HEK293T (cell line): Measurements from ENCODE around the gene B4GALT7.

Source experiments
- ARNT ChIP-seq: fragments of 450-650 bp; IDR thresholded peaks from 2 replicates; pipeline ENCODE4 v1.6.1; 2017; ENCODE audit warnings: mild to moderate bottlenecking
- BHLHE40 ChIP-seq: fragments of 450-650 bp; IDR thresholded peaks from 2 replicates; pipeline ENCODE4 v1.6.1; 2016; ENCODE audit warnings: mild to moderate bottlenecking, moderate library complexity, borderline replicate concordance
- FOXK2 ChIP-seq: fragments of 450-650 bp; IDR thresholded peaks from 2 replicates; pipeline ENCODE4 v1.6.1; 2016; ENCODE audit warnings: mild to moderate bottlenecking
- L3MBTL2 ChIP-seq: fragments of 450-650 bp; conservative IDR thresholded peaks from 2 replicates; pipeline ENCODE4 v1.6.1; 2016; ENCODE audit warnings: mild to moderate bottlenecking
- PKNOX1 ChIP-seq: fragments of 450-650 bp; IDR thresholded peaks from 2 replicates; pipeline ENCODE4 v1.6.1; 2016
- SP1 ChIP-seq: fragments of 450-650 bp; IDR thresholded peaks from 2 replicates; pipeline ENCODE4 v1.6.1; 2017
- SUZ12 ChIP-seq: fragments of 450-650 bp; IDR thresholded peaks from 2 replicates; pipeline ENCODE4 v1.6.1; 2016; ENCODE audit warnings: mild to moderate bottlenecking
- TARDBP ChIP-seq: fragments of 450-650 bp; IDR thresholded peaks from 2 replicates; pipeline ENCODE4 v1.6.1; 2016

- TF ChIP-seq PKNOX1 (no peak), L3MBTL2 (no peak), SUZ12 (no peak), BHLHE40 (no peak), FOXK2 (no peak), ARNT (no peak), TARDBP (no peak), SP1 (no peak)
Observed at GRCh38 chr5:177568326-177568725, 31.6 kb upstream of the B4GALT7 start.
